ENCODE results near the gene POLA1.
A peak's percentile ranks its signal among the peaks of the same experiment; 100 is the strongest.
"Not testable (repeated sequence)": the region's sequence is repeated elsewhere in the genome, so short reads cannot be mapped to it uniquely, and the experiment has no call there.

Gene POLA1, protein sequence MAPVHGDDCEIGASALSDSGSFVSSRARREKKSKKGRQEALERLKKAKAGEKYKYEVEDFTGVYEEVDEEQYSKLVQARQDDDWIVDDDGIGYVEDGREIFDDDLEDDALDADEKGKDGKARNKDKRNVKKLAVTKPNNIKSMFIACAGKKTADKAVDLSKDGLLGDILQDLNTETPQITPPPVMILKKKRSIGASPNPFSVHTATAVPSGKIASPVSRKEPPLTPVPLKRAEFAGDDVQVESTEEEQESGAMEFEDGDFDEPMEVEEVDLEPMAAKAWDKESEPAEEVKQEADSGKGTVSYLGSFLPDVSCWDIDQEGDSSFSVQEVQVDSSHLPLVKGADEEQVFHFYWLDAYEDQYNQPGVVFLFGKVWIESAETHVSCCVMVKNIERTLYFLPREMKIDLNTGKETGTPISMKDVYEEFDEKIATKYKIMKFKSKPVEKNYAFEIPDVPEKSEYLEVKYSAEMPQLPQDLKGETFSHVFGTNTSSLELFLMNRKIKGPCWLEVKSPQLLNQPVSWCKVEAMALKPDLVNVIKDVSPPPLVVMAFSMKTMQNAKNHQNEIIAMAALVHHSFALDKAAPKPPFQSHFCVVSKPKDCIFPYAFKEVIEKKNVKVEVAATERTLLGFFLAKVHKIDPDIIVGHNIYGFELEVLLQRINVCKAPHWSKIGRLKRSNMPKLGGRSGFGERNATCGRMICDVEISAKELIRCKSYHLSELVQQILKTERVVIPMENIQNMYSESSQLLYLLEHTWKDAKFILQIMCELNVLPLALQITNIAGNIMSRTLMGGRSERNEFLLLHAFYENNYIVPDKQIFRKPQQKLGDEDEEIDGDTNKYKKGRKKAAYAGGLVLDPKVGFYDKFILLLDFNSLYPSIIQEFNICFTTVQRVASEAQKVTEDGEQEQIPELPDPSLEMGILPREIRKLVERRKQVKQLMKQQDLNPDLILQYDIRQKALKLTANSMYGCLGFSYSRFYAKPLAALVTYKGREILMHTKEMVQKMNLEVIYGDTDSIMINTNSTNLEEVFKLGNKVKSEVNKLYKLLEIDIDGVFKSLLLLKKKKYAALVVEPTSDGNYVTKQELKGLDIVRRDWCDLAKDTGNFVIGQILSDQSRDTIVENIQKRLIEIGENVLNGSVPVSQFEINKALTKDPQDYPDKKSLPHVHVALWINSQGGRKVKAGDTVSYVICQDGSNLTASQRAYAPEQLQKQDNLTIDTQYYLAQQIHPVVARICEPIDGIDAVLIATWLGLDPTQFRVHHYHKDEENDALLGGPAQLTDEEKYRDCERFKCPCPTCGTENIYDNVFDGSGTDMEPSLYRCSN (N-terminal part only)

GRCh38 chrX:24693453-24694202 lies at the start of gene POLA1:
POLA1 (plus strand) TSS chrX:24693918; CDS start chrX:24693962, 44 bp downstream.
- peak; percentile 46 for DNase-seq

DNA sequence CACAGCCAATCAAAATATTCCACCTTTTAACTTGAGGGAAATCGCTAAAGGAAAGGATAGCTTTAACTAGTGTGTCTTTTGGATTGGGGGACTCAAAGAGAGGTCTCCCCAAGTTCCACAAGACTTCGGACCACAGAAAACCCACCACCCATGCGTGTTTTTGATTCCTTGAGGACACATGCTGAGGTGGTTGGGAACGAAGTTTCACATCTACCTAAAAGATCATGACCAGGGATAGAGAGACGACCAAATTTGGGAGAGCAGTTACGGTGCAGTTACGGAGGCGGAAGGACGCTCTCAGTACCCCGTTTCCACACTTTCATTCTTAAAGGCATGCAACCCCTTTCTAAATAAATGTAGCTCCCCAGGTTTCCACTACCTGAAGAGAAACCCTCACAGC lies 47.7 kb upstream of the POLA1 start:
- DNase-seq, result no peak

GRCh38 chrX:24646745-24647182 lies 47.0 kb upstream of the POLA1 start:
- DNase-seq, result no peak

- no peak for DNase-seq
These were observed 46.3 kb upstream of the POLA1 start, which contains the start of gene PCYT1B for GRCh38 chrX:24647257-24648058. PCYT1B (minus strand) TSS chrX:24647347; CDS start chrX:24647105, 242 bp downstream.

DNA sequence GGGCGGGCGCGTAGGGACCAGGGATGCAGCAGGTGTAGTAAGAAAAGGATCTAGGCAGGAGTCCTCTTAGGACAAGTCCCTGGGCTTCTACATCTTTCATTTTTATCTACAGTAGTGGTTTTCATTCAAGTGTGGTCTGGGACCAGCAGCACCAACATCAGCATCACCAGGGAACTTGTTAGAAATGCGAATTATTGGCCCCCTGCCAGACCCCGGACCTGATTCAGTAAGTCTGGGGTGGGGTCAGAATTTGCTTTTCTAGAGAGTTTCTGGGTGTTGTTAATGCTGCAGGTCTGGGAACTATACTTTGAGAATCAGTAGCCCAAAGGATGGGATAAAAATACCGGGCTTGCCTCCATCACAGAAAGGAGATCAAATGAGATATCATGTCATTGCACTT lies 45.2 kb upstream of the POLA1 start:
- no peak for DNase-seq

DNA sequence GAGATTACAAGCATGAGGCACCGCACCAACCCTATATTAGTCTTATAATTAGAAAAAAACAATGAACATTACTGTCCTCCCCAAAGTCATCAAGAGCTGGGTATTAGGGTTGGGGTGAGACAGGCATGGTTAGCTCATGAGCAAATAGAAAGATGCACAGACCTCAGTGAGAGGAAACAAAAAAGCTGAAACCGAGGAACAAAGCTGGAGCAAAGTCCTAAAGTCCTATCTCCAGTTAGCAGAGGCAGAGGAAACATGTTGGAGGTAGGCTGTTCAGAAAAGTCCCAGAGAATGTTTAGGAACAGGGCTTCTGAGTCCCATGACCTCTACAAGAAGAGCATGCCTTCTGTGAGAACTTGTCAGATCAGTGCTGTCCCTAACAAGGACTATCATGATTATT lies 41.9 kb upstream of the POLA1 start:
- no peak for DNase-seq

DNA sequence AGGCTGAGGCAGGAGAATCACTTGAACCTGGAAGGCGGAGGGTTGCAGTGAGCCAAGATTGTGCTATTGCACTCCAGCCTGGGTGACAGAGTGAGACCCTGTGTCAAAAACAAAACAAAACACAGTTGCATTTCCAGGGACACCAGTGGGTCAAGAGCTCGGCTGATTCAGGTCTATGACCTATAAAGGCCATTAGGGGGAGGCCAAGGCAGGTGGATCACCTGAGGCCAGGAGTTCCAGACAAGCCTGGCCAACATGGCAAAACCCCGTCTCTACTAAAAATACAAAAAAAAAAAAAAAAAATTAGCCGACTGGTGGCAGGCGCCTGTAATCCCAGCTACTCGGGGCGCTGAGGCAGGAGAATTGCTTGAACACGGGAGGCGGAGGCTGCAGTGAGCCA lies 38.0 kb upstream of the POLA1 start:
- DNase-seq, result not testable (repeated sequence)

DNA sequence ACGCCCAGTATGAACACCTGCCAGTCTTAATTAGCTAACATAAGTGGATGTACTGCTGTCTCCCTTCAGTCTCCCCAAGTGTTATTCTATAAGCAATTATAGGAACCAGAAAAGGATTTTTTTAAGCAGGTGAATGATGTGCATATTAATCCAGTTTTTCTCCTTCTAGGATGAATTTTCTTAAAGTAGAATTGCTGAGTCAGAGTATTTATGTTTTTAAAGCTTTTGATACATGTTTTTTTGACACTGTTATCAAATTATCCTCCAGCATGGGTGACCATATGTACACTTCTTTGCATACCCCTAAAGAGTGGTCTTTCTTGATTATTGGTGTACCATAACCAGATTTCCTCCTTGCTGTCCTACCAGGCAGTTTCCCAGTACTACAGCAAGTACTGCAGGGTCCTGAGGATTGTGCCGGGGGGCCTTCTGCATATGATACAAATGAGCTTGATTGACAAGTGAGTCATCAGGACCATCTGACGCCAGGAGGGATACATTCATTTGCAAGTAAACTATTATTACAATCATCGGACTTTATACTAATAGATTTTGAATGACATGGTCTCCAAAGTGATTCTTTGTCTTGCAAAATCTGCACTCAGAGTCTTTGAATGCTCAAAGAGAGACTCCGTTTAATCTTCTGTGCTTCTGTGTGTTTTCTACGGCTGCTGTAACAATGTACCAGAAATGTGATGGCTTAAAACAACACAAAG lies 35.9 kb upstream of the POLA1 start:
- DNase-seq, result no peak

- no peak for DNase-seq
These were observed 35.3 kb upstream of the POLA1 start for GRCh38 chrX:24658421-24658820.

DNA sequence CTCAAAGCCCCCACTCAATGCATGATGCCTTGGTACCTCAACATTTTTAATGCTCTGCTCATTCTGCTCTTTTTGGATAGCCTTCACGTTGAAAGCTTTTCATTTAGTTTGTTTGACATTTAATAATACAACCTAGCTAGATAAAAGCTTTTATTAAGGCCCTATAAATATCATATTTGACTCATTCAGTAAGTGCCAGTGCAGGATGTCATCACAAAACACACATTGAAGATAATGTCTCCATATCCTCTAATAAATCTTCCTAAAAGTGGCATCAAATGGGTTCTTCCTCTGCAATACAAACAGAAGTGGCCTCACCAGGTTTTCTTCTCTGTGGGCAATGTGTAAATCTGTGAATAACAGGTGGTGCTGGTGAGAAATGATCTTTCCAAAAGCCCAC lies 34.6 kb upstream of the POLA1 start:
- DNase-seq, result no peak

- DNase-seq, result no peak
These were observed 34.1 kb upstream of the POLA1 start for GRCh38 chrX:24659646-24660045.

DNA sequence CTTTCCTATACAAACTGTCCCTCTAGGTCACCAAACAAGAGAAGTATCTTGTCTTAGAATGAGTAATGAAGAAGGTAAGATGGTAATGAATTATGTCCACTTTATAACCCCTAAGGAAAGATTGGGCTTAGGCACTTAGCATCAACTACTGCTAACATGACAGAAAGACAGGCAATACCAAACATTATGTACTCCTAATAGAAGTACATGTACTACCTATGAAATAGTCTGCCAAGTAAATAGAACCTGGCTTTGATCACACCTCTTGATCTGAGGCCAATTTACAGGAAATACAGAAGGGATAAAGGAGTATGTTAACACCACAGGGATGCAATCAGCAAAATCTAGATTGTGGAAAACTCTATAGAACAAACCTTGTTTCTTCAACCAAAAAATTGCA lies 32.4 kb upstream of the POLA1 start:
- no peak for DNase-seq

DNA sequence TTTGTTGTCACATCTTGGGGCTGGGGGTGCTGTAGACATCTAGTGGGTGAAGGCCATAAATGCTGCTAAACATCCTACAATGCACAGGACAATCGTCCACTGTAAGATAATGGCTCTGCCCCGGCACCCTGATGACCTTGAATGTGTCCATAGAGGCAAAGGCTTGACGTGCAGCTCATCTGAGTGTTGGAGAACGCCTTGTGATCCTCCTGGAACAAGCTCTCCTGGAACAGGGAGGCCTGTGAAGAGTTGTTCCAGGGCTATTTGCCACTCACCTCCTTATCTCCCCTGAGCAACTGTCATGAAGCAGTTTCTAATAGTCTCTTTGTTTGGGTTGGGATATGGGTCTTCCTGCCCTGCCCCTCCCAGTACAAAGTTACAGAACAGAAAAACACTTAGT lies 31.4 kb upstream of the POLA1 start:
- no peak for DNase-seq

DNA sequence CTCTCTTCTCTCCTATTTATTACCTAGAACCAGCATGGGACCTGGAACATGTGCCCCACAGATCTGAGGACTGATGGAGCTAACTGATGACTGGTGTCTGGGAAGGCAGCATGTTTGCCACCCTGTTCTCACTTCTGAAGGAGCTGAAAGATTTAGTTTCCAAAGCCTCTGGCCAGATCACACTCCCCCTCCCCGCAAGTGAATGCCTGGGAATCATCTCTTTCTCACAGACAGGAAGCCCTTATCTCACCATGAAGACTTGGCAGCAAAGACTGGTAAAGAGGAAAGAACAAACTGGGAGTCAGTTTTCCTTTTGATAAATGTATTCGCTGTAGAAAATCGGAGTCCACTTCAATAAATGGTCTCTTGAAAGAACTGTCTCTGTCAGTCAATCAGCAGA lies 25.6 kb upstream of the POLA1 start:
- no peak for DNase-seq

DNA sequence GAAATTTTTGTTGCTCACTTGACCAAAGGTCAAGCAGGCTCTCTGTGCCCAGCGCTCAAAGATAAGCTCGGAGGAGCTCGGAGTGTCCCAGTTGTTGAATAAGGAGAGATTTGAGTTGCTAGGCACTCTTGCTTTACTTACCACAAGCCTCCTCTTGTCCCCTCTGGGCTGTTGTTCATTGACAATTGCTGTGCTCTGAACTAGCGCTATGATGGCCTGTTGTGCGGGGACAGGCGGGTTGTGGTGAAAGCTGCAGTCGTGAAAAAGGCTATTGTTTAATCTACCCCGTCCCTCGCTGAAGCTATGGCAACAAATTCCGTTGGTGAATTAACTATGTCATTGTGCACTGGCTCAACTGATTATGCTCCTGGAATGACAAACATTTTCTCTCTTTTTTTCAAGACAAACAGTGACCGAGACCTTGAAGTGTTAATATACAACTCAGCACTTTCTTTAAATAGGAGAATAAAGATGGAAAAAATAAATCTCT lies 21.0 kb upstream of the POLA1 start:
- DNase-seq, result no peak

DNA sequence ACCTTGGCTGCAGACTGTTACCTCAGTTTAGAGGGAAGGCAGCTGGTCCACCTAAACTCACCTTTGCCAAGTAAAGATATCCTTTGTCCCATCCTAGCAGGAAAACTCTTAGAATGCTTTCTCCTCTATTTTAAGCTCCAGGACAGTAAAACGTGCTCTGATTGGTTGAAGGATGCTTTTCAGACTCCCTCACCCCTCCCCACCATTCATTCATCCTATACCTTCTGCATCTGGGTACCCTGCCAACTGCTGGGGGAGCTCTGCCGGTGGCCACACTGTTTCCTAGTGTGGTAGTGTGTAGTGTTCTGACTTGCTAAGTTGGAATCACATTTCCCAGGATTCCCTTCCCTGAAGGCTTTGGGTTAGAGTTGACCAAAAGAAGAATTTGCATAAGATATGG lies 20.3 kb upstream of the POLA1 start:
- no peak for DNase-seq

- no peak for DNase-seq
These were observed 17.2 kb upstream of the POLA1 start for GRCh38 chrX:24676403-24677024.

DNA sequence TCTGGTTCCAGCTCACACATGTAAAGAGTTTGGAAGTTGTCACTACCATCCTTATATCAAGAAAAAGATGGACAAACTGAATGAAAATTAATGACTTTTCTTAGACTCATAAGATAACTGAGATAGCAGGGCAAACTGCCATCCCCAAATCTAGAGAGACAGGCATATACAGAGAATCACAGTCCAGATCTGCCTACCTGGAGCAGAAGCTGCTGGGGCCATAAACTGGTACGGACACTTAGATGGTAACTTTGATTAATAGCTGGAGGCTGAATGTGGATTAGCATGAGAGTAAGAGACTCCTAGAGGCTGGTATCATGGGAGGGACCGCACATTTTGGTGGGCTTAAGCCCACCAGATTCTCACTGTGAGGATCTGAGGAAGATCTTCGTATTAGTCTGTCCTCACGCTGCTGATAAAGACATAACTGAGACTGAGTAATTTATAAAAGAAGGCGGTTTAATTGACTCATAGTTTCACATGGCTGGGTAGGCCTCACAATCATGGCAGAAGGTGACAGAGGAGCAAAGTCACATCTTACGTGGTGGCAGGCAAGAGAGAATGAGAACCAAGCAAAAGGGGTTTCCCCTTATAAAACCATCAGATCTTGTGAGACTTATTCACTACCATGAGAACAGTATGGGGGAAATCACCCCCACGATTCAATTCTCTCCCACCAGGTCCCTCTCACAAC lies 10.8 kb upstream of the POLA1 start:
- DNase-seq, result no peak

DNA sequence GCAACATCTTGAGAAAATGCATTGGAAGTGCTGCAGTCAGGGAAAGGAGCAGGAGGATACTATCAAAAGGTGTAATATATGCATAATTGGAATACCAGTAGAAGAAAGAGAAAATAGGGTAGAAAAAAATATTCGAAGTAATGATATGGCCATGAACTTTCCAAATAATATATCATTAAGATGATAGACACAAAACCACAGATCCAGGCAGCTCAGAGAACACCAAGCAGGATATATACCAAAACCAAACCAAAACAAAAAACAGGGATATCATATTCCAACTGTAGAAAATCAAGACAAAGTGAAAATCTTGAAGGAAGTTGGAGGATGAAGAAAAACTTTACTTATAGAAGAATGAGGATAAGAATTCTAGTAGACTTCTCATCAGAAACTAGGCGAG lies 9.7 kb upstream of the POLA1 start:
- DNase-seq, result no peak
